Measurements from ENCODE around the gene UMAD1.

- no peak for TF ChIP-seq POLR2A (IDR thresholded peaks at IDR 0.05; ENCODE audit: low read length)
- no peak for TF ChIP-seq GATA1 (IDR thresholded peaks at IDR 0.05; ENCODE audit: low read depth, low read length)
Observed at GRCh38 chr7:7803715-7804178, 163.2 kb downstream of the UMAD1 start.
